Esophagus muscularis mucosa (tissue), 4 donors: ENCODE results near the gene STX8.

Source experiments
- CTCF ChIP-seq, 3 experiments: fragments of 200-600 bp in 2 of 3; fragments of 450-650 bp in 1 of 3; sonication (generic) in 2 of 3; IDR thresholded peaks; one replicate each; pipeline ENCODE4 v1.5.1; 2017 to 2019; ENCODE audit warnings: antibody characterized with exemption in 3 of 3, mild to moderate bottlenecking in 2 of 3, moderate library complexity in 1 of 3
- EP300 ChIP-seq: sonication (generic); formaldehyde crosslinking; IDR thresholded peaks from one replicate; pipeline ENCODE4 v1.6.1; 2017; ENCODE audit warnings: antibody characterized with exemption
- POLR2A ChIP-seq: fragments of 450-650 bp; IDR thresholded peaks from one replicate; pipeline ENCODE4 v1.6.1; 2017; ENCODE audit warnings: antibody characterized with exemption, moderate library complexity, mild to moderate bottlenecking, low read depth
- POLR2AphosphoS5 ChIP-seq, 2 donors: sonication (generic); formaldehyde crosslinking; IDR thresholded peaks; one replicate each; pipeline ENCODE4 v1.6.1; 2017; ENCODE audit warnings: antibody characterized with exemption in 2 of 2

GRCh38 chr17:9467518-9467917 lies 108.1 kb downstream of the STX8 start:
- TF ChIP-seq POLR2A (no peak), CTCF (IDR thresholded peaks at IDR 0.05) (peak in 1 of 3 experiments; percentile 11), POLR2AphosphoS5 (IDR thresholded peaks at IDR 0.05) (no peak), EP300 (no peak)
